SK-N-SH (cell line): Measurements from ENCODE around the gene EP400.

ENCODE experiments used
- CHD2 ChIP-seq: fragments of 150-350 bp; IDR thresholded peaks from 2 replicates; pipeline ENCODE4 v1.6.1; 2018; ENCODE audit warnings: low read length; ENCODE audit not compliant: partially characterized antibody
- EP300 ChIP-seq, 2 experiments: IDR thresholded peaks; 2 replicates each; pipeline versions ENCODE4 v1.4.0 to v1.6.1; 2012; ENCODE audit warnings: borderline replicate concordance in 1 of 2, low read depth in 1 of 2, low read length in 1 of 2
- NFIC ChIP-seq: IDR thresholded peaks from 2 replicates; pipeline ENCODE4 v1.4.0; 2012; ENCODE audit warnings: borderline replicate concordance
- NRF1 ChIP-seq: IDR thresholded peaks from 2 replicates; pipeline ENCODE4 v1.6.1; 2012; ENCODE audit warnings: low read depth, mild to moderate bottlenecking, low read length
- POLR2AphosphoS5 ChIP-seq: IDR thresholded peaks from 2 replicates; pipeline ENCODE4 v1.6.1; 2012; ENCODE audit warnings: low read depth, low read length
- RCOR1 ChIP-seq: fragments of 150-350 bp; IDR thresholded peaks from 2 replicates; pipeline ENCODE4 v1.6.1; 2017; ENCODE audit warnings: antibody characterized with exemption, low read length
- RFX5 ChIP-seq: IDR thresholded peaks from 2 replicates; pipeline ENCODE4 v1.6.1; 2012; ENCODE audit warnings: mild to moderate bottlenecking, improper control_type of control experiment, low read length
- YY1 ChIP-seq: IDR thresholded peaks from 2 replicates; pipeline ENCODE4 v1.4.0; 2012; ENCODE audit warnings: low read depth, mild to moderate bottlenecking
- TF ChIP-seq, protein P1 (sequence below): IDR thresholded peaks from 2 replicates; pipeline ENCODE4 v1.6.1; 2012; ENCODE audit warnings: mild to moderate bottlenecking, low read depth, low read length, moderate library complexity
- TF ChIP-seq, protein P2 (sequence below): fragments of 200-600 bp; sonication (generic); IDR thresholded peaks from 2 replicates; pipeline ENCODE4 v1.6.1; 2017; ENCODE audit warnings: antibody characterized with exemption, mild to moderate bottlenecking, moderate library complexity
- TF ChIP-seq, protein P3 (sequence below): fragments of 150-350 bp; IDR thresholded peaks from 2 replicates; pipeline ENCODE4 v1.6.1; 2017; ENCODE audit warnings: antibody characterized with exemption, low read length, low read depth, borderline replicate concordance

DNA sequence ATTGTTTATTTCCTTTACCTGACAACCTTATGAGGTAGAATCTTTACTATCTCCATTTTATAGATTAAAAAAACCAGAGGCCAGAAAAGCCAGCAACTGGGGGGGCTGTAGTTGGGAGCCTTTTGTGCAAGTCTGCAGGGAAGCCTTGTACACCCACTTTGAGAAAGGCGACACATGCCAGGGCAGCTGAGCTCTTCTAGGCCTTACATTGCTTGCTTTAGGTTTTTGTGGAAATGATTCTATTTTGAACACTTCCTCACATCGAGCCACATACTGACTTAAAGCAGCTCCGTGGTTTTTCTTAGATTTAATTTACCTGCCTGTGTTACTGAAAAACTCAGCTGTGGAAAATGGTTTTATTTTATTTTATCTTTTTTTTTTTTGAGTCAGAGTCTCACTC is 34.6 kb downstream of the EP400 start:
- TF ChIP-seq, protein P1, sequence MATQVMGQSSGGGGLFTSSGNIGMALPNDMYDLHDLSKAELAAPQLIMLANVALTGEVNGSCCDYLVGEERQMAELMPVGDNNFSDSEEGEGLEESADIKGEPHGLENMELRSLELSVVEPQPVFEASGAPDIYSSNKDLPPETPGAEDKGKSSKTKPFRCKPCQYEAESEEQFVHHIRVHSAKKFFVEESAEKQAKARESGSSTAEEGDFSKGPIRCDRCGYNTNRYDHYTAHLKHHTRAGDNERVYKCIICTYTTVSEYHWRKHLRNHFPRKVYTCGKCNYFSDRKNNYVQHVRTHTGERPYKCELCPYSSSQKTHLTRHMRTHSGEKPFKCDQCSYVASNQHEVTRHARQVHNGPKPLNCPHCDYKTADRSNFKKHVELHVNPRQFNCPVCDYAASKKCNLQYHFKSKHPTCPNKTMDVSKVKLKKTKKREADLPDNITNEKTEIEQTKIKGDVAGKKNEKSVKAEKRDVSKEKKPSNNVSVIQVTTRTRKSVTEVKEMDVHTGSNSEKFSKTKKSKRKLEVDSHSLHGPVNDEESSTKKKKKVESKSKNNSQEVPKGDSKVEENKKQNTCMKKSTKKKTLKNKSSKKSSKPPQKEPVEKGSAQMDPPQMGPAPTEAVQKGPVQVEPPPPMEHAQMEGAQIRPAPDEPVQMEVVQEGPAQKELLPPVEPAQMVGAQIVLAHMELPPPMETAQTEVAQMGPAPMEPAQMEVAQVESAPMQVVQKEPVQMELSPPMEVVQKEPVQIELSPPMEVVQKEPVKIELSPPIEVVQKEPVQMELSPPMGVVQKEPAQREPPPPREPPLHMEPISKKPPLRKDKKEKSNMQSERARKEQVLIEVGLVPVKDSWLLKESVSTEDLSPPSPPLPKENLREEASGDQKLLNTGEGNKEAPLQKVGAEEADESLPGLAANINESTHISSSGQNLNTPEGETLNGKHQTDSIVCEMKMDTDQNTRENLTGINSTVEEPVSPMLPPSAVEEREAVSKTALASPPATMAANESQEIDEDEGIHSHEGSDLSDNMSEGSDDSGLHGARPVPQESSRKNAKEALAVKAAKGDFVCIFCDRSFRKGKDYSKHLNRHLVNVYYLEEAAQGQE: no peak
- TF ChIP-seq RCOR1: no peak
- TF ChIP-seq EP300 (IDR thresholded peaks at IDR 0.05; ENCODE audit: borderline replicate concordance in 1 of 2, low read depth in 1 of 2, low read length in 1 of 2): no peak
- no peak for TF ChIP-seq RFX5
- TF ChIP-seq POLR2AphosphoS5: no peak
- TF ChIP-seq, protein P2, sequence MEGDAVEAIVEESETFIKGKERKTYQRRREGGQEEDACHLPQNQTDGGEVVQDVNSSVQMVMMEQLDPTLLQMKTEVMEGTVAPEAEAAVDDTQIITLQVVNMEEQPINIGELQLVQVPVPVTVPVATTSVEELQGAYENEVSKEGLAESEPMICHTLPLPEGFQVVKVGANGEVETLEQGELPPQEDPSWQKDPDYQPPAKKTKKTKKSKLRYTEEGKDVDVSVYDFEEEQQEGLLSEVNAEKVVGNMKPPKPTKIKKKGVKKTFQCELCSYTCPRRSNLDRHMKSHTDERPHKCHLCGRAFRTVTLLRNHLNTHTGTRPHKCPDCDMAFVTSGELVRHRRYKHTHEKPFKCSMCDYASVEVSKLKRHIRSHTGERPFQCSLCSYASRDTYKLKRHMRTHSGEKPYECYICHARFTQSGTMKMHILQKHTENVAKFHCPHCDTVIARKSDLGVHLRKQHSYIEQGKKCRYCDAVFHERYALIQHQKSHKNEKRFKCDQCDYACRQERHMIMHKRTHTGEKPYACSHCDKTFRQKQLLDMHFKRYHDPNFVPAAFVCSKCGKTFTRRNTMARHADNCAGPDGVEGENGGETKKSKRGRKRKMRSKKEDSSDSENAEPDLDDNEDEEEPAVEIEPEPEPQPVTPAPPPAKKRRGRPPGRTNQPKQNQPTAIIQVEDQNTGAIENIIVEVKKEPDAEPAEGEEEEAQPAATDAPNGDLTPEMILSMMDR: no peak
- no peak for TF ChIP-seq CHD2
- TF ChIP-seq, protein P3, sequence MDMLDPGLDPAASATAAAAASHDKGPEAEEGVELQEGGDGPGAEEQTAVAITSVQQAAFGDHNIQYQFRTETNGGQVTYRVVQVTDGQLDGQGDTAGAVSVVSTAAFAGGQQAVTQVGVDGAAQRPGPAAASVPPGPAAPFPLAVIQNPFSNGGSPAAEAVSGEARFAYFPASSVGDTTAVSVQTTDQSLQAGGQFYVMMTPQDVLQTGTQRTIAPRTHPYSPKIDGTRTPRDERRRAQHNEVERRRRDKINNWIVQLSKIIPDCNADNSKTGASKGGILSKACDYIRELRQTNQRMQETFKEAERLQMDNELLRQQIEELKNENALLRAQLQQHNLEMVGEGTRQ: no peak
- no peak for TF ChIP-seq NRF1
- no peak for TF ChIP-seq YY1
- no peak for TF ChIP-seq NFIC
